ENCODE data around the gene TMEM18.
"Not testable (repeated sequence)": the region's sequence is repeated elsewhere in the genome, so short reads cannot be mapped to it uniquely, and the experiment has no call there.

Gene TMEM18

DNA sequence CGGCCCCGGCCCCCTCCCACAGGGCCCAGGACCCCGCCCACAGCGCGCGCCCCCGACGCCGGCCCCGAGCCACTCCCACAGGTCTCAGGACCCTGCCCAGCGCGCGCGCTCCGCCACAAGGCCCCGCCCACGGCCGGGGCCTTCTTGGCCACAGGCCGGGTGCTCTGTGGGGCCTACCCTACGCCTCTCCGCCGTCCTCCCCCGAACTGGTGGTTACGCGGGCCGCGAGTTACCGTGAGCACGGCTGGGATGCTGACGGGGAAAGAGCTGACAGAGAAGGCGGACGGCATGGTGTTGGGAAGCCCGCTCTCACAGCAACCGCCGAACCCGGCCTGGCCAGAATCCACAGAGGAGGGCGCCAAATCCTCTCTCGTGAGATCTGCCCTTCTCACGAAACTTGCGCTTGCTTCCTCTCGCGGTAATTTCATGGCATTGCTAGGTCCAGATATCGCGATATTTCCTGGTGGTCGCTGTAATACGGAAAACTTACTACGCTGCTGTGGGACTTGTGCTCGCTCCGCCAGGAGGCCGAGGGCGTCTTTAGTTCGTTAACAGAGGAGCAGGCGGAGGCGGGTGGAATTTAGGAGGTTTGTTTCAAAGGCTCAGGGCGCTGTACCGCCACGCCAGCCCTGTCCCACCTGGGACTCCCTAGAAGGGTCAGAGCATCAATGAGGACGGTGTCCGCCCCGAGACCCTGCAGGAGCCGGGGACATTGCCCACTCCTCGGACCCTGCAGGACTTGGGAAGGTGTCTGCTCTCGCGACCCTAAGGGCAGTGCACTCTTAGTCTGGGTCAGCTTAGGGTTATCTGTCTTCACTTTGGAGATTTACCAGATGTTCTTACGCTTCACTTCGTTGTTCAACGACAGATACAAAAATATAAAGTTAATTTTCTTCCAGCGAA is at the start of gene TMEM18:
TMEM18 (minus strand) TSS at position 351 of the 903 bp plus-strand sequence; CDS start at position 290, 61 bp downstream.
- DNase-seq = peak; percentile 90

DNA sequence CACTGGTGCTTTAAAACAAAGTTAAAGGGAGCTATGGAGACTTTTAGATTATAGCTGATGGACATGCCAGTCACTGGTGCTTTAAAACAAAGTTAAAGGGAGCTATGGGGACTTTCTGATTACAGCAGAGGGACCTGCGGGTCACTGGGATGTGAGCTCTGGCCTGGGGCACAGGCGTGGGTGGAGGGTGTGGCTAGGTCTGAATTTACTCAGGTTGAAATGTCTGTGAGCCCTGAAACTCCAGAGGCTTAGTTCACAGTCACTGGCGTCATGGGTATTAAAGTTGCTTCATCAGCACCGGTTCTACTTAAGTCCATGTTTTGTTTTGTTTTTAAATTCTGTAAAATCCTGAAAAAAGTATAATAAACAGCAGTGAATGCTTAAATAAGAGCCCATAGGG is 49.0 kb upstream of the TMEM18 start:
- DNase-seq = no peak

GRCh38 chr2:725468-725867 is 48.3 kb upstream of the TMEM18 start:
- DNase-seq = no peak

- no peak for DNase-seq
Measured at GRCh38 chr2:723761-724160, 46.6 kb upstream of the TMEM18 start.

DNA sequence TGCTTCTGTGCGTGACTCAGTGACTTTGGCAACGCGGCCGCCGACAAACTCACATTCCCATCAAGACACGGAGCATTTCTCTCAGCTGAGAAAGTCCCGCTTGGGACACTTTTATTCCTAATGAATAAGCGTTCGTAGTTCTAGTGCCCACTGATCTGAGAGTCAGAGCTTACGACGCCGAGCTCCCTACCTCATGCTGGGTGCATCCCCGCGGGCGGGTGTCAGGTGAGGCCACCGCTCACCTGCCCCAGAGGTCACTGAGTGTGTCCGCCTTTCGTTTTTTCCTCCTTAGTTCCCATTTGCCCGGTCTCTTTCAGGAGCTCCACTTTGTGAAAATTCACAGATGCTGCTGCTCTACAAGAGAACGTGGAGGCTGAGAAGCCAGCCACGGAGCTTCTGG is 43.6 kb upstream of the TMEM18 start:
- DNase-seq = no peak

DNA sequence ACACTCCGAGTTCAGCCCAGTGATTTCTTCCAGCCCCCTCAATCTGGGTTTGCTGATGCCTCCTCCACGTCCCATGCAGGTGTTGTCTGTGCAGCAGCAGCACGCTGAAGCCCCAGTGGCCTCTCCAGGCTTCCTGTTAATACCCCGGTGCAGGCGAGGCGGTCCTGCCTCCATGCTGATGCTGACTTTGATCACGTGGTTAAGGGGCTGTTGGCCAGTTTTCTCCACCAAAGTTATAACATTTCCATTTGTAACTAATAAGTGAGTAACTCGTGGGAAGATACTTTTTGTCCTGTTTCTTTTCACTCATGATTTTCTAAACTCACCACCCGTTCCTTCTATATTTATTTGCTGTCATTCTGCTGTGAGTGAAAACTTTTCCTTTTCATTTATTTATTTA is 42.5 kb upstream of the TMEM18 start:
- DNase-seq = no peak

GRCh38 chr2:719191-719590 is 42.0 kb upstream of the TMEM18 start:
- DNase-seq = no peak

- DNase-seq = no peak
Measured at GRCh38 chr2:717661-718060, 40.5 kb upstream of the TMEM18 start.

DNA sequence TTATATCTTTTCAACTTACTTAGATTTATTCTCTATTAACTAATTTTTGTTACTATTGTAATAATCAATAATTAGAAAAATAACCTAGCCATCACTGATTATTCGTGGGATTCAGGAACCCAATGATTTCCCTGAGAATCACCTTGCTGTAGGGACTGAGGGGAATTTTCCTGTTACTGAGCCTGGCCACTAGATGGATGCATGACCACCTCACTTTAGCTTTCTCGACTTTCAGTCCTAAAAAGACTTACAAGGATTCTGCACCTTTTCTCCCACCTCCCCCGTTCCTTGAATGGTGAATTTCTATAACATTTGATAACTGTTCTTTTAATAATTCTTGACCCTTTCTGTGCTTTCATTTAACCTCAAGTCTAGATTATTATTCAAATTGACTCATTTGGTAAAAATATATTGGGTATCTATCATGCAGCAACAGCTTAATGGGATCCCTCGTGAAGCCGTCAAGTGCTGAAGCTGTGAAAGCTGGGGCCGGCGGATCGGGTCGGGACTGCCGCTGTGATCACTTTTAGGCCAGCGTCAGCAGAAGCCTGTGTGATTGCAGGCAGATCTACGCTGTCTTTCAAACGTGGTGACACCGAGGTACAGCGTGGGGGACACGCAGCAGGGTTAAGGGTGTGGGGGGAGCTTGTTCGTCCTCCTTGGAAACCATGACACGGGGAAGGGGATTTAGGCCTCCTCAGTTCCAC is 38.8 kb upstream of the TMEM18 start:
- no peak for DNase-seq

DNA sequence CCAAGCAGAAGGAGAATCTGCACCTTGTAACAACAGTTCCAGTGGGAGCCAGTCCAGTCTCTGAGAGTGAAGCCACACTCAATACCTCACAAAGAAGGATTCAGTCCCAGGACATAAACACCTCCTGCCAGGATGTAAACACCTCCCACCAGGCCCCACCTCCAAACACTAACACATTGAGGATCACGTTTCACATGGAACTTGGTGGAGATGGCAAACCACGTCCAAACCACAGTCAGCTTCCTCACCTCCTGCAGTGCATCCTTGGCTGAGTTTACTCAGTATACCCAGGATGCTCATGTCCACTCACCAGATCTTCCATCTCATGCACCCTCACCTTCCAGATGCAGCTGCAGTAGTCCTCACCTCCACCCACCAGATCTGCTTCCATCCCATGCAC is 37.8 kb upstream of the TMEM18 start:
- no peak for DNase-seq

GRCh38 chr2:714005-714741 is 37.0 kb upstream of the TMEM18 start:
- peak; percentile 64 for DNase-seq

DNA sequence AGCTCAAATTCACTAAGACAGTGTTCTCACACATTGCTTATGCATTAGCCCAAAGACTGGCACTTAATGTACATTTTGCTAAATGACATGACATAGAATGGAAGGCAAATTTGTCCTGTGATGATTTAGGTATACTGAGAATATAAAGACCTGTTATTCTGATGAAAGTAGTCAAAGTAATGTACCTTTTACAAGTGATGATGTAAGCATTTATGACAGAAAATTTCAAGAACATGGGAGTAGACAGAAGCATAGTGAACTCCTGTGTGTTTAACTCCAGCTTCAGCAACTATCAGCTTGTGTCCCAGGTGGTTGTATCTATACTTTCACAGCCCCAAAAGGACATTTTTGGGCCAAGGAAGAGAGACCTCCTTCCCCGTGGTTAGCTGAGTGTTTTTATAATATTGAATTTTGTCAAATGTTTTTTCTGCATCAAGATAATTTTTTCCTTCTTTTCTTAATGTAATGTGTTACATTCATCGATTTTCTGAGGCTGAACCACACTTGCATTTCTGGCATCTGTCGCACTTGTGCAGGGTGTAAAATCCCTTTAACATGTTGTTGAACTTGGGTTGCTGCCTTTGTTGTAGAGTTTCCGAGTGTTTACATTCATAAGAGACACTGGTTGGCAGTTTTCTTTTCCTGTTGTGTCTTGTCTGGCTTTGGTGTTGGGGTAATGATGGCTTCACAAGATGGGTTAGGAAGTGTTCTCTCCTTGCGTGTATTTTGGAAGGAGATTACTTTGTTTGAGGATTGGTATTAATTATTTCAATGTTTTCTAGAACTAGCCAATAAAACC is 33.9 kb upstream of the TMEM18 start:
- no peak for DNase-seq

DNA sequence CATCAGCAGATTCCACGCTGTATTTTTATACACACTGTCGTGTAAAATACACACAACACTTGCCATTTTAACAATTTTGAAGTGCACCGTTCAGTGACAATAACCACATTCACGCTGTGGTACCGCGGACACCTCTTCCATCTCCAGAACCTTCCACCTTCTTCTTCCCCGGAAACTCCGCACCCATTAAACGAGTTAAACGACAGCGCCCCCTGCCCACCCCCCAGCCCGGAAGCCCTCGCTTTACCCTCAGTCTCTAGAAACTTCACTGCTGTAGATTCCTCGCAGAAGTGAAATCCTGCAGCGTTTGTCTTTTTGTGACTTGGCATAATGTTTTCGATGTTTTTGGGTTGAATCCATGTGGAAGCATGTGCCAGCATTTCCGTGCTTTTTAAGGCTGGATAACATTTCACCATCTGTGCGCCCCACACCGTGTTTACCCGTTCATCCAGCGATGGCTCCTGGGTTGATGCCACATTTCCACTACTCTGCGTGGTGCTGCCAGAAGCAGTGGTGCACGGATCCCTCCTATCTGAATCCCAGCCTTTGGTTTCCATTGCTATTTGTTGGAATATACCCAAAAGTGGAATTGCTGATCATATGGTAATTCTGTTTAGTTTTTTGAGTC is 32.0 kb upstream of the TMEM18 start:
- DNase-seq = no peak

GRCh38 chr2:708667-709066 is 31.5 kb upstream of the TMEM18 start:
- no peak for DNase-seq

DNA sequence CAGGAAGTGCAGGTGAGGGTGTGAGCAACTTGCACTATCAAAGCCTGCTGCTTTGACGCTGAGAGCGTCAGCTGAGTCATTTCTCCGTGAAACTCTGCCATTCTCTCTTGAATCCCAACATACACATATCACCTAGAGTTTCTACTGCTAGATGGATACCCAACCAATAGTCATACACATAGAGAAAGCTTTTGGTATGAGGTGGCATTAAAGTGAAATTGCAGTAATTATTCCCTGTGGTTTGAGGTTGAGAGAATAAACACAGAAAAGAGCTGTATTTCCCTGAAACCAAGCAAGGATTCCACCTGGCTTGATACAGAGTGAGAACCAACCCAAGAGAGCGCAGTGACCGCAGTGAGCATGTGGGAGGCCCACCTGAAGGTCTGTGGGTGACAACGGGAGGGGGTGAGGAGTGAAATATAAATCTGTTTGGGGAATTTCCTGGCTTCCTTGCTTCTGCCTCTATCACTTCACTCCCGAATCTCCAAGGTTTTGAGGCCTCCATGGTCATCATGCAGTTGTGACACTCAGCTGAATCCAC is 28.8 kb upstream of the TMEM18 start:
- DNase-seq = peak; percentile 30

DNA sequence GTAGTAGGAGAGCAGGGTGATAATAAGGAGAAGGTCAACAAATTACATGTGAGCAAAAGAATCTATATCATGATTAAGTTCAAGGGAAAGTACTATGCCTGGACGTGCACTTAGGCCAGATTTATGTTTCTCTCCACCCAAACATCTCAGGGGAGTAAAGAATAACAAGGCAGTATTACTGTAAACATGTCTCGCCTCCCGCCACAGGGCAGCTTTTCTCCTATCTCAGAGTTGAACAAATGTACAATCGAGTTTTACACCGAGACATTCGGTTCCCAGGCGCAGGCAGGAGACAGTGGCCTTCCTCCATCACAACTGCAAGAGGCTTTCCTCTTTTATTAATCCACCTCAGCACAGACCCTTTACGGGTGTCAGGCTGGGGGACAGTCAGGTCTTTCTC is 25.6 kb upstream of the TMEM18 start:
- DNase-seq = not testable (repeated sequence)

- no peak for DNase-seq
Measured at GRCh38 chr2:696999-697627, 19.9 kb upstream of the TMEM18 start.

GRCh38 chr2:696463-696862 is 19.3 kb upstream of the TMEM18 start:
- no peak for DNase-seq

DNA sequence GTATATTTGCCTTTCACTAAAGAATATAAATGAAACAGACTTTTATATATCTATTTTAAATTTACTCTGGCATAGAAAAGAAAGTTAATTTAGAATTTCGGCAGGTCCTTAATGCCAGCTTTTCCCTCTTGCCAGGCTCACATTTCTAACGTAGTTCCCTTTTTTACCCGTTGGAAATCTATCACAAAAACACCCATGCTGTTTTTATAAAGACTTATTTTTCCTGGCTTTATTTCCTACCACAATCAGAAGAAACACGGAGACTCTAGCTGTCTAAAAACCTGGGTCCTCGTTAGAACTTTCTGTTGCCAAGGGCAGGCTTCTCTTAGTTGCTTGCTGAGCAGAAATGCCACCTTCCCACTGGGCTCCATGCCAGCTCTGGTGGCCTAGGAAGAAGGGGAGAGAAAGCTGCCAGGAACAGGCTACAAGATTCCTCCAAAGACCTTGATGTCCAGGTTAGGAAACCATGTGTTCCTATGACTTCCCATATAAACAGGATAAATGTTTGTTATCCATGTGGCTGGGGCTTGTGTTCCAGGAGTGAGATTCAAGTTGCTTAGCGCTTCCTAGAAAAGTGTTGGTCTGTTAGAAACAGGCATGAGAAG is 17.8 kb upstream of the TMEM18 start:
- no peak for DNase-seq

- DNase-seq = no peak
Measured at GRCh38 chr2:694174-694573, 17.0 kb upstream of the TMEM18 start.

- no peak for DNase-seq
Measured at GRCh38 chr2:693606-694005, 16.4 kb upstream of the TMEM18 start.

Measured in activated CD4-positive, alpha-beta T cell treated with anti-CD3 and anti-CD28 coated beads for 48 hours (primary cell).